Neuronal stem cell (in vitro differentiated cells): ENCODE results near the gene GAK.

Experiments
- DNase-seq: peaks from one replicate; pipeline ENCODE4 v3.0.0-alpha.2; 2013; ENCODE audit warnings: low spot score
- H2AFZ ChIP-seq: one replicate; pipeline ENCODE4 v1.6.1; 2013; ENCODE audit warnings: mild to moderate bottlenecking, low read length, inconsistent platforms
- H2AK5ac ChIP-seq: 2 replicates; pipeline ENCODE4 v1.6.1; 2013; ENCODE audit warnings: low read depth, mild to moderate bottlenecking, inconsistent platforms, low read length, moderate library complexity, mixed read lengths
- H2BK120ac ChIP-seq: 2 replicates; pipeline ENCODE4 v1.6.1; 2013; ENCODE audit warnings: low read depth, mild to moderate bottlenecking, inconsistent platforms, low read length, moderate library complexity, mixed read lengths
- H2BK12ac ChIP-seq: one replicate; pipeline ENCODE4 v1.6.1; 2013; ENCODE audit warnings: low read length, inconsistent platforms
- H2BK15ac ChIP-seq: 2 replicates; pipeline ENCODE4 v1.6.1; 2013; ENCODE audit warnings: mild to moderate bottlenecking, low read length, inconsistent platforms, mixed read lengths
- H2BK5ac ChIP-seq: one replicate; pipeline ENCODE4 v1.6.1; 2013; ENCODE audit warnings: inconsistent platforms, mild to moderate bottlenecking, low read length, moderate library complexity
- H3K14ac ChIP-seq: one replicate; pipeline ENCODE4 v1.6.1; 2013; ENCODE audit warnings: low read length, inconsistent platforms
- H3K18ac ChIP-seq: 2 replicates; pipeline ENCODE4 v1.6.1; 2013; ENCODE audit warnings: low read length, inconsistent platforms
- H3K23ac ChIP-seq: 2 replicates; pipeline ENCODE4 v1.6.1; 2013; ENCODE audit warnings: low read depth, mild to moderate bottlenecking, mixed read lengths, low read length, inconsistent platforms; ENCODE audit not compliant: poor library complexity
- H3K27ac ChIP-seq: replicated peaks from 3 replicates; pipeline ENCODE4 v1.5.1; 2013; ENCODE audit warnings: low read length, inconsistent platforms
- H3K27me3 ChIP-seq, 3 experiments: 2 replicates each; pipeline ENCODE4 v1.6.1; 2013; ENCODE audit warnings: low read length in 3 of 3, mild to moderate bottlenecking in 2 of 3, inconsistent platforms in 1 of 3, low read depth in 1 of 3, mixed read lengths in 1 of 3, moderate library complexity in 1 of 3; ENCODE audit not compliant: control insufficient read depth in 3 of 3, insufficient read depth in 3 of 3
- H3K36me3 ChIP-seq, 2 donors: replicated peaks in 1 of 2; 2 replicates each; pipeline ENCODE4 v1.6.1; 2013; ENCODE audit warnings: low read length in 2 of 2; ENCODE audit not compliant: control insufficient read depth in 2 of 2, insufficient read depth in 2 of 2
- H3K4ac ChIP-seq: 2 replicates; pipeline ENCODE4 v1.6.1; 2013; ENCODE audit warnings: inconsistent platforms, mild to moderate bottlenecking, low read length, moderate library complexity
- H3K4me1 ChIP-seq, 2 donors: 1 replicate in 1 of 2; 2 replicates in 1 of 2; pipeline ENCODE4 v1.6.1; 2013; ENCODE audit warnings: low read length in 2 of 2, low read depth in 1 of 2; ENCODE audit not compliant: control insufficient read depth in 2 of 2, insufficient read depth in 1 of 2
- H3K4me2 ChIP-seq: one replicate; pipeline ENCODE4 v1.6.1; 2013; ENCODE audit warnings: mild to moderate bottlenecking, low read length, inconsistent platforms; ENCODE audit not compliant: insufficient read depth, poor library complexity, severe bottlenecking
- H3K4me3 ChIP-seq, 2 donors: 2 replicates each; pipeline ENCODE4 v1.5.1; 2013; ENCODE audit warnings: low read length in 2 of 2, mild to moderate bottlenecking in 2 of 2, inconsistent platforms in 1 of 2, moderate library complexity in 1 of 2
- H3K79me1 ChIP-seq: one replicate; pipeline ENCODE4 v1.6.1; 2013; ENCODE audit warnings: low read depth, mild to moderate bottlenecking, inconsistent platforms, low read length, moderate library complexity
- H3K9ac ChIP-seq: one replicate; pipeline ENCODE4 v1.6.1; 2013; ENCODE audit warnings: mild to moderate bottlenecking, low read depth, low read length, inconsistent platforms; ENCODE audit not compliant: poor library complexity
- H3K9me3 ChIP-seq, 2 donors: replicated peaks in 1 of 2; 2 replicates each; pipeline versions ENCODE3 to v1.6.1; 2013; ENCODE audit warnings: low read length in 2 of 2, mild to moderate bottlenecking in 2 of 2, inconsistent platforms in 1 of 2, low read depth in 1 of 2, mixed read lengths in 1 of 2, moderate library complexity in 1 of 2; ENCODE audit not compliant: control insufficient read depth in 2 of 2, insufficient read depth in 1 of 2
- H4K8ac ChIP-seq: one replicate; pipeline ENCODE4 v1.6.1; 2013; ENCODE audit warnings: low read depth, mild to moderate bottlenecking, inconsistent platforms, low read length, moderate library complexity
- H4K91ac ChIP-seq: one replicate; pipeline ENCODE4 v1.6.1; 2013; ENCODE audit warnings: low read length, low read depth, mild to moderate bottlenecking, inconsistent platforms; ENCODE audit not compliant: poor library complexity
- WGBS, 2 donors: extraction: QIAGEN DNeasy Blood & Tissue Kit; methylation state at CpG; one replicate each; pipeline ENCODE4 v1.1.7; 2013; ENCODE audit warnings: missing lambda C conversion rate in 2 of 2, mixed read lengths in 1 of 2; ENCODE audit not compliant: insufficient read length in 2 of 2, insufficient replicate concordance in 1 of 2; ENCODE audit errors: extremely low coverage in 2 of 2; 5-methylcytosine and 5-hydroxymethylcytosine counted together

The GAK gene

GRCh38 chr4:848803-849477, 83.2 kb downstream of the GAK start:
- Histone ChIP-seq H2BK15ac (no peak overlapping the region), H2AK5ac (no peak overlapping the region), H3K18ac (no peak overlapping the region), H3K36me3 (peaks cover 8 to 50% of the 10 kb centered on the region in 2 donors), H3K23ac (no peak overlapping the region), H2BK120ac (no peak overlapping the region), H3K79me1 (peaks cover 2% of the 10 kb centered on the region), H3K4me3 (no peak overlapping the region), H3K14ac (no peak overlapping the region), H3K9ac (no peak overlapping the region), H2AFZ (no peak overlapping the region), H3K4me1 (peaks cover 0 to 3% of the 10 kb centered on the region in 2 donors), H2BK5ac (no peak overlapping the region), H4K91ac (no peak overlapping the region), H3K27ac (no peak overlapping the region), H4K8ac (no peak overlapping the region), H3K27me3 (no peaks in the 10 kb centered on the region), H3K4ac (no peak overlapping the region), H3K9me3 (no peaks in the 10 kb centered on the region), H2BK12ac (no peak overlapping the region), H3K4me2 (no peak overlapping the region)
- no peak for DNase-seq
- no CpG with 5 or more reads among the region's 27 CpGs for WGBS, 2 donors

- Histone ChIP-seq H3K4me2 (no peak overlapping the region), H3K9me3 (no peaks in the 10 kb centered on the region), H2AFZ (no peak overlapping the region), H2BK5ac (no peak overlapping the region), H3K4ac (no peak overlapping the region), H3K27me3 (no peaks in the 10 kb centered on the region), H3K27ac (no peak overlapping the region), H3K18ac (no peak overlapping the region), H3K14ac (no peak overlapping the region), H2BK120ac (no peak overlapping the region), H3K23ac (no peak overlapping the region), H3K9ac (no peak overlapping the region), H4K91ac (no peak overlapping the region), H4K8ac (no peak overlapping the region), H2BK15ac (no peak overlapping the region), H2AK5ac (no peak overlapping the region), H3K4me3 (no peak overlapping the region), H2BK12ac (no peak overlapping the region), H3K36me3 (peaks cover 7 to 52% of the 10 kb centered on the region in 2 donors), H3K4me1 (peaks cover 0 to 3% of the 10 kb centered on the region in 2 donors), H3K79me1 (peaks cover 2% of the 10 kb centered on the region)
- no peak for DNase-seq
- WGBS, 2 donors: no CpG with 5 or more reads among the region's 16 CpGs
Measured at GRCh38 chr4:848307-848691, 83.8 kb downstream of the GAK start.

- no peak overlapping the region for H3K4me2 ChIP-seq
- no peak overlapping the region for H2AFZ ChIP-seq
- peaks cover 2% of the 10 kb centered on the region for H3K79me1 ChIP-seq
- no peak for DNase-seq
- H3K18ac ChIP-seq: peak overlapping the region; percentile 77
- no CpG with 5 or more reads among the region's 14 CpGs for WGBS, 2 donors
- H3K4me3 ChIP-seq: no peak overlapping the region
- no peak overlapping the region for H2BK120ac ChIP-seq
- H2BK5ac ChIP-seq: no peak overlapping the region
- no peak overlapping the region for H2BK15ac ChIP-seq
- no peak overlapping the region for H3K4ac ChIP-seq
- peak overlapping the region; percentile 67 for H3K9ac ChIP-seq
- no peak overlapping the region for H4K91ac ChIP-seq
- no peak overlapping the region for H3K23ac ChIP-seq
- no peaks in the 10 kb centered on the region for H3K27me3 ChIP-seq
- no peak overlapping the region for H2BK12ac ChIP-seq
- H3K36me3 ChIP-seq: peaks cover 5 to 40% of the 10 kb centered on the region in 2 donors
- H3K14ac ChIP-seq: no peak overlapping the region
- H2AK5ac ChIP-seq: no peak overlapping the region
- no peak overlapping the region for H3K27ac ChIP-seq
- H3K4me1 ChIP-seq: peaks cover 0 to 3% of the 10 kb centered on the region in 2 donors
- H4K8ac ChIP-seq: no peak overlapping the region
- no peaks in the 10 kb centered on the region for H3K9me3 ChIP-seq
Measured at GRCh38 chr4:845836-846251, 86.3 kb downstream of the GAK start.

GRCh38 chr4:845233-845835, 86.8 kb downstream of the GAK start:
- H3K27ac ChIP-seq: no peak overlapping the region
- H3K9ac ChIP-seq: peak overlapping the region; percentile 67
- no peak overlapping the region for H4K91ac ChIP-seq
- H2BK120ac ChIP-seq: no peak overlapping the region
- peak overlapping the region; percentile 77 for H3K18ac ChIP-seq
- no peak overlapping the region for H3K4me3 ChIP-seq
- no peak overlapping the region for H2BK5ac ChIP-seq
- H2AK5ac ChIP-seq: no peak overlapping the region
- no peak overlapping the region for H3K14ac ChIP-seq
- no peak overlapping the region for H3K23ac ChIP-seq
- H3K9me3 ChIP-seq: no peaks in the 10 kb centered on the region
- H2BK12ac ChIP-seq: no peak overlapping the region
- WGBS, 2 donors: no CpG with 5 or more reads among the region's 9 CpGs
- H2BK15ac ChIP-seq: no peak overlapping the region
- H2AFZ ChIP-seq: no peak overlapping the region
- H3K36me3 ChIP-seq: peaks cover 5 to 35% of the 10 kb centered on the region in 2 donors
- no peaks in the 10 kb centered on the region for H3K27me3 ChIP-seq
- no peak for DNase-seq
- peaks cover 0 to 3% of the 10 kb centered on the region in 2 donors for H3K4me1 ChIP-seq
- peaks cover 2% of the 10 kb centered on the region for H3K79me1 ChIP-seq
- no peak overlapping the region for H4K8ac ChIP-seq
- no peak overlapping the region for H3K4ac ChIP-seq
- H3K4me2 ChIP-seq: no peak overlapping the region
